Psoas muscle (tissue), 8 donors: ENCODE results near the gene PQBP1. TPM values are rescaled to one million over a fixed set of nuclear protein-coding genes. Genes with fewer than 3 reads are reported as not detected.

Experiments
- ATAC-seq, 4 donors: fragments of 200-7000 bp; cut with Tn5 transposase; one replicate each; pipeline ENCODE4 v1.9.1; 2020; ENCODE audit warnings: moderate library complexity in 3 of 4, mild to moderate bottlenecking in 2 of 4
- DNase-seq, 2 donors: peaks; one replicate each; pipeline ENCODE4 v3.0.0-alpha.2; 2020
- H3K27ac ChIP-seq: fragments of 200-600 bp; one replicate; pipeline ENCODE4 v1.8.0; 2022
- H3K27me3 ChIP-seq, 3 donors: fragments of 200-600 bp in 1 of 3; one replicate each; pipeline versions ENCODE4 v1.6.1 to v1.8.0; 2013 to 2022; ENCODE audit warnings: low read length in 2 of 3, mild to moderate bottlenecking in 2 of 3, moderate library complexity in 1 of 3; ENCODE audit not compliant: insufficient read depth in 3 of 3
- H3K36me3 ChIP-seq, 2 donors: fragments of 200-600 bp in 1 of 2; one replicate each; pipeline versions ENCODE4 v1.6.1 to v1.8.0; 2013 to 2022; ENCODE audit warnings: low read depth in 1 of 2, mild to moderate bottlenecking in 1 of 2, moderate library complexity in 1 of 2; ENCODE audit not compliant: insufficient read depth in 1 of 2
- H3K4me1 ChIP-seq: fragments of 200-600 bp; one replicate; pipeline ENCODE4 v1.8.0; 2022
- H3K4me3 ChIP-seq: fragments of 200-600 bp; one replicate; pipeline ENCODE4 v1.8.0; 2022; ENCODE audit warnings: mild to moderate bottlenecking
- H3K9me3 ChIP-seq: fragments of 200-600 bp; one replicate; pipeline ENCODE4 v1.8.0; 2022
- CTCF ChIP-seq: fragments of 200-600 bp; IDR thresholded peaks from one replicate; pipeline ENCODE4 v1.8.0; 2022; ENCODE audit warnings: antibody characterized with exemption
- WGBS, 3 donors: extraction: QIAGEN DNeasy Blood & Tissue Kit; methylation state at CpG; one replicate each; pipeline versions ENCODE4 v1.1.6 to v1.1.7; 2013; 5-methylcytosine and 5-hydroxymethylcytosine counted together
- intact Hi-C, 2 donors: fragments of 100-400 bp; cut with DNase I; formaldehyde crosslinking; loops; one replicate each; pipeline versions ENCODE4 v1.11.0 to v1.14.2; 2022
- polyA plus RNA-seq, 3 donors: library from polyadenylated mRNA; stranded (reverse); fragments of 200-250 nt; gene quantifications; one replicate each; pipeline ENCODE4 v1.2.3, GENCODE V29; 2013
- total RNA-seq, 4 donors: library from RNA; stranded (reverse); fragmentation: NEBNext Ultra II Directional in 2 of 4; extraction: Animal tissue kit (Norgen Biotek cat#: 25700) in 2 of 4; gene quantifications; one replicate each; pipeline versions ENCODE4 v1.2.1 to v1.2.4, GENCODE V29; 2021 to 2023
- donor health status: healthy with polysubstance abuse.
- donor health status: DM: no; HTN: no; CAD: no; lungs with moderate emphysema.
- donor health status: Bipolar disorder and iron deficiency.
- donor health status: healthy.
- donor health status: DM: yes; HTN: yes; CAD: no.
- donor health status: DM: no; HTN: no; CAD: no.
- donor health status: DM: no; HTN: no; CAD: no.
- donor health status: DM: yes; HTN: yes; CAD: no.

The PQBP1 gene
- total and polyA plus RNA-seq, 7 donors, result 51.8 to 98.8 (median 65.7) TPM

- Histone ChIP-seq H3K4me1 (peaks cover 6% of the 10 kb centered on the region), H3K27me3 (no peaks in the 10 kb centered on the region), H3K36me3 (peaks cover 3 to 51% of the 10 kb centered on the region in 2 donors), H3K27ac (no peak overlapping the region), H3K9me3 (no peaks in the 10 kb centered on the region), H3K4me3 (no peak overlapping the region)
- intact Hi-C loops, result no loop called here
- no peak for TF ChIP-seq CTCF
- ATAC-seq, result no peak
- WGBS, 3 donors, result 67 to 87% (median 84%) methylated on average over 6 to 7 of the region's 7 CpGs
- no peak for DNase-seq
These were observed 37.0 kb downstream of the PQBP1 start for GRCh38 chrX:48934581-48935300.

GRCh38 chrX:48935301-48935670 is 37.6 kb downstream of the PQBP1 start:
- no peak for TF ChIP-seq CTCF
- no peak for DNase-seq
- peaks cover 3 to 46% of the 10 kb centered on the region in 2 donors for H3K36me3 ChIP-seq
- intact Hi-C loops, result no loop called here
- ATAC-seq, result no peak
- H3K27me3 ChIP-seq, result no peaks in the 10 kb centered on the region
- no peak overlapping the region for H3K4me3 ChIP-seq
- 95 to 100% (median 95%) methylated on average over 1 of the region's 1 CpG for WGBS, 3 donors
- no peak overlapping the region for H3K27ac ChIP-seq
- peaks cover 6% of the 10 kb centered on the region for H3K4me1 ChIP-seq
- H3K9me3 ChIP-seq, result no peaks in the 10 kb centered on the region

GRCh38 chrX:48936429-48937053 is 38.8 kb downstream of the PQBP1 start:
- no peak for TF ChIP-seq CTCF
- H3K27ac ChIP-seq, result no peak overlapping the region
- H3K9me3 ChIP-seq, result no peaks in the 10 kb centered on the region
- H3K4me3 ChIP-seq, result no peak overlapping the region
- 88 to 93% (median 89%) methylated on average over 8 of the region's 8 CpGs for WGBS, 3 donors
- no peaks in the 10 kb centered on the region for H3K27me3 ChIP-seq
- intact Hi-C loops, result no loop called here
- ATAC-seq (no peak), DNase-seq (no peak)
- peaks cover 6% of the 10 kb centered on the region for H3K4me1 ChIP-seq
- H3K36me3 ChIP-seq, result peaks cover 3 to 35% of the 10 kb centered on the region in 2 donors

- TF ChIP-seq CTCF, result no peak
- WGBS, 3 donors, result 50 to 73% (median 56%) methylated on average over 9 of the region's 9 CpGs
- Histone ChIP-seq H3K27me3 (no peaks in the 10 kb centered on the region), H3K9me3 (no peaks in the 10 kb centered on the region), H3K27ac (no peak overlapping the region), H3K4me1 (peaks cover 6% of the 10 kb centered on the region), H3K4me3 (no peak overlapping the region), H3K36me3 (peaks cover 3 to 28% of the 10 kb centered on the region in 2 donors)
- intact Hi-C loops, result no loop called here
- DNase-seq (peak; percentile 24 to 68), ATAC-seq (peak in 3 of 4 donors; percentile 12 to 35 (median 28))
These were observed 39.6 kb downstream of the PQBP1 start for GRCh38 chrX:48937054-48937907.
